Left kidney (tissue), 2 donors: Measurements from ENCODE around the gene VAMP5. TPM values are rescaled to one million over a fixed set of nuclear protein-coding genes. Genes with fewer than 3 reads are reported as not detected.
"Not testable (repeated sequence)": the region's sequence is repeated elsewhere in the genome, so short reads cannot be mapped to it uniquely, and the experiment has no call there.

Experiments
- DNase-seq: peaks from one replicate; pipeline ENCODE4 v3.0.0-alpha.2; 2013
- polyA plus RNA-seq: library from polyadenylated mRNA; unstranded; fragments of 120-200 nt; gene quantifications from one replicate; pipeline ENCODE4 v1.2.1, GENCODE V29; 2013; ENCODE audit not compliant: insufficient read length

The VAMP5 gene
- polyA plus RNA-seq, 1 donor, result 33.8 TPM

DNA sequence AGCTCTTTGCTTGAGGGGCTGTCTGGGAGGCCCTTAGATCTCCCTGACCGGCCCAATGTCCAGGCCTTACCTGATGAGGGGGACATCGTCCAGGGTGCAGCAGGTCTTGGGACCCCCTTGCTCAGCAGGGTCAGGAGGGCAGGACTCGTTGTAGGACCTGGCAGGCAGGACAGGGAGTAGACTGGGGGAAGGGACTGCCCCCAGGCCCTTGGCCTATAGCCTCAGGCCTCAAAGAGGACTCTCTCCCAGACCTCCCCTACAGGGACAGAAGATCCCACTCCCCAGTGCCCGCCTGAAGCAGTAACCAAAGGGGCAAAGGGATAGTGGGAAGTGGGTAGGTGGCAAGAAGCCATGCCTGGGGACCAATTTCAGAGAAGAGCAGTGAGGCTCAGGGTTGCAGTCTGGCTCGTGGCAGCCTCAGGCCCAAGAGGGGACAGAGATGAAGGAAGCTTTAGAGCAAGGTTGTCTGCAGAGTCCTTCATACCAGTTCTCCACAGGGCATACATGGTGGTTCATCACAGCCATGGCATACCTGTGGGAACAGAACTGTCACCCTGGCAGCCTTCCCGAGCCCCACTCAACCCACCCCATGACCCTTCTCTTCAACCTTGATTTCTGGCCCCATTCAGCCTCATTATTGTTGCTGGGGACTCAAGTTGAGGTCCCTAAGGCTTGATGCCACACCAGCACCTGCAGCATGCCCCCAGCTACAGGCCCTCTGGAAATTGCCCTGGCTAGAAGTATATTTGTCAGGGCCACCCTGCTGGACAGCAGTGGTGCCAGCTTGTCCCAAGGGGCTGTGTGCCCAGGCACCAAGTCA is 16.9 kb downstream of the VAMP5 start:
- no peak for DNase-seq

DNA sequence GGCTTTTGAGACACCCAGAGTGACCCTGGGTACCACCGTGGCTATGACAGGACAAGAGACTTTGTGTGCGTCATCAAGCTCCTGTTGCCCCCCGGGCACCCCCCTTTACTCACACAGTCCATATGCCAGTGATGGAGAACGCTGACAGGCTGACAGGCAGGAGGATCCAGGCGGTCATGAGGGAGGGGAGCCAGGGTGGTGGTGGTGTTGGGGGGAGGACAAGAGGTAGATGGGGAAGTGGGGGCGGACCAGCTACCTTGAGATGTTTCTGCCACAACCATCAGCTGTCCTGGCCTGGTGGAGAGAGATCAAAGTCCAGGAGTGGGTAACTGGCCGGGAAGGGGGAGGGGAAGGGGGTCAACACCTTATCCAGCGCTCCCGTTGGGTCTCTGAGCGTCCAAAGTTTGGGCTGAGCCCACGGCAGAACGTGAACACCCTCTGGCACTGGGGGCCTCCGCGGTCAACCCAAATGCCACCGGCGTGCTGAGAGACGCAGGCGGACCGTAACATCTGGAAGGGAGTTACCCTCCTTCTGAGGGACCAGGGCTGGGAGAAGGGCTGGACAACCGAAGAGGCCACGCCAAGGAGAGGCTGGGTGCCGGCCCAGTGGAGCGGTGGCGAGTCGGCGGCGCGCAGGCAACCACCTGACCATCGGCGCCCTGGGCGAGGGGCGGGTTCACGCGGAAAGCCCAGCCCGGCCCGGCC is 17.7 kb downstream of the VAMP5 start:
- DNase-seq, result no peak

DNA sequence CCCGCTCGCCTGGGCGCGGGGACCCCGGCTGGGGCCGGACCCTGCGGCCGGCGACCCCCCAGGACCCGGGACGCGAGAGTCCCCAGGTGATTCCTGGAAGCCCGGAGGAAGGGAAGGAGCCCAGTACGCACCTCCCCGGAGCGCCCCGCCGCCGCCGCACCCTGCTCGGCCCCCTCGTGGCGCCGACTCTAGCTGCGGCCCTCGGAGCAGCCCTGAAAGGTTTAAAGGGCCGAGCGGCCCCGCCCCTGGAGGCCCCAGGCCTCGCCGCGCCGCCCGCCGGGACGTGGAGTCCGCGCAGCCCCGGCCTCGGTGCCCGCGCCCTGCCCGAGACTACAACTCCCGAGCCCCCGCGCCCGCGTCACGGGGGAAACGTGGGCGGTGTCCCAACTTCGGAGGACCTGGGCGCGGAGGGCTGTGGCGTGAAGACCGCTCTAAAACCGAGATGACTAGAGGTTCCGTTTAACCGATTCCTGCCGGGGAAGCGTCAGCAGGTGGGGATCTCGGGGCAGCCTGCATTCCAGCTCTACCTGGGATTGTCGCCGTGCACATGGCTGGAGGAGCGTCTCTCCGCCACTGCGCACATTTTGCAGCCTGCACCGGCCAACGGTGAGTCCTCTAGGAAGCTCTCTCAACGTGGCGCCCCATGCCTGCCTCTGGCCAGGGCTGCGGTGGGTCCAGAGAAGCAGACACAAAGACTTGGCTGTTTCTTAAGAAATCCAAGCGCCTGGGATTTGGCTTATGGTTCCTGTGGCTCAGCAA is 18.4 kb downstream of the VAMP5 start, which contains the start of gene TMEM150A:
TSS of gene TMEM150A (minus strand) at position 223 of the 759 bp plus-strand sequence. CDS start 750 bp downstream, outside the sequence.
- peak; percentile 92 for DNase-seq

DNA sequence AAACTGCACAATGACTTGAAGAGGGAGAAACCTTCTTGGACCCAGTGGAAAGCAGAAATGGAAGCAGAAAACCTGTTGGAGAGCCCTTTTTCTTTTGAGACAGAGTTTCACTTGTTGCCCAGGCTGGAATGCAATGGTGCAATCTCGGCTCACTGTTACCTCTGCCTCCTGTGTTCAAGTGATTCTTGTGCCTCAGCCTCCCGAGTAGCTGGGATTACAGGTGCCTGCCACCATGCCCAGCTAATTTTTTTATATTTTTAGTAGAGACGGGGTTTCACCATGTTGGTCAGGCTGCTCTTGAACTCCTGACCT is 19.9 kb downstream of the VAMP5 start:
- not testable (repeated sequence) for DNase-seq

DNA sequence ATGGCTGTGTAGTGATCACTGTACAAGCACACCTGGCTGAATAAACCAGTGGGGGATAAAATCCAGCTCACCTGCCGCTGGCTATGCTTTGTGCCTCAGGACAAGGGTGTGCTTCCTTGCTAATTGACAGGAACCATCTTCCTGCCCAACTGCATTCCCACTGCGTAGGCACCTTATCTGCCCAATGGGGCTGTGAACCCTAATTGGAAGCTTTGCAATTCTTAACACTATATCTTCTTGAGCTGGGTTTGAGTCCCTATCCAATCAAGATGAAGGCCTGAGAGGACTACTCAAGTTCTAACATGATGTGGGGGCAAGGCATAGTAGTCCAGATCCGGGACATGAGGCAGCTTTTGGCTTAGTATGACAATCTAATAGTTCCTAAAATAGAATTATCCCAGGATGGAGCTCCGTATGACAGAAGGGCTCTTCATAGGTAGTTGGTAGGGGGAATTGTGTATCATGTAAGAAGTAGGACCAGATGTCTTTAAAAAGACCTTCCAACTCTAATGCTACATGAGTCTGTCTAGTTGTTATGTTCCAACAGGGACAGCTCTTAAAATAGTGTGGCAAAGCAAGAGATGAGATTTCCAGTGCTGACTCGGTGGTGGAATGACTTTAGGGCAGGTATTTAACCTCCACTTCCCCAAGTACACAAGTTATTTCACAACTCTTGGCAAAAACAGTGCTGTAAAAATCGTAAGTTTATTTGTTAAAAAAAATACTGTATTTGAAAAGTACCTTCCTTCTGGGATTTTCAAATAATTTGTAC is 20.5 kb downstream of the VAMP5 start:
- DNase-seq, result no peak

DNA sequence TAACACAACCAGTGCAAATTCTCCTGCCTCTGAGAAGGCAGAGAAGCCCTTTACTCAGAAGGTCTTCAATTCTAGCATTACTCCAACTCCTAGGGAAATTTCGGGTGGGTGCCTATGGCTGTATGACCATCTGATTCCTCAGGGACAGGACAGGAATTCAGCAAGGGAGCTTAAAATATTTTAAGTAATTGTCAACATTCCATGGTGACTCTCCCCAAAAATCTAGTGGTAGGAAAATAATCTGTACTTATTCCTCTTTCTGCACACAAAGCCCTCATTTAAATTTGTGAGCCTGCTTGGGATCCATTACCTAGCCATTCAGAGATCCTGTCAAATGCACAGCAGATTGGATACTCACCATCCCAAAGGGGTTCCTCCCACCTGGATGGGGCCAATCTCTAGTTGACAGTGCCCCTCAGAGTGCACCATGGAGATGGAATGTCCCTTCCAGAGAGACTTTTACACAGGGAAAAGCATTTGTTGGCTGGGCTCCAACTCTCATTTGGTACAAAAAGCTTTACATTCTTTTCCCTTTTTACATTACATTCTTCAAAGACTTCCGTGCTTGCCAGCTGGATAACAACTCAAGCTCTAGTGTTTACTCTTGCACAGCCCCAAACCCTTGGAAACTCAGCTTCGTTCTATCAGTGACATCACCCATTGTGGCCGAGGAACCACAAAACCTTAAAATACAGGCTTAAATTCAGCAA is 21.3 kb downstream of the VAMP5 start:
- peak; percentile 56 for DNase-seq

DNA sequence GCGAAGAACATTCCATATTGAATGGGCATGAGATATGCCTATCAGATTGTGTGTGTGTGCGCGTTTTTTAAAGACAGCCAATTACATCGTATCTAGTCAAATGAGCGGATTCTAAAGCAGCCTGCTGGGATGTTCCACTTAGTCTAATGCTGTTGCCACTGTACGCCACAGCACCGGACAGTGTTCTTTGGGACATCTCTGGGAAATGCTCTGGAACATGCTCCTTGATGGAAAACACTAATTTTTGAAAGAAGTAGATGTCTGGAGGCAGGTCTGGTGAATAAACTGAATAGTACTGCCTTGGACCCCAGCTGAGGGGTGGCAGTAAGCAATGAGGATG is 21.9 kb downstream of the VAMP5 start:
- DNase-seq, result no peak

DNA sequence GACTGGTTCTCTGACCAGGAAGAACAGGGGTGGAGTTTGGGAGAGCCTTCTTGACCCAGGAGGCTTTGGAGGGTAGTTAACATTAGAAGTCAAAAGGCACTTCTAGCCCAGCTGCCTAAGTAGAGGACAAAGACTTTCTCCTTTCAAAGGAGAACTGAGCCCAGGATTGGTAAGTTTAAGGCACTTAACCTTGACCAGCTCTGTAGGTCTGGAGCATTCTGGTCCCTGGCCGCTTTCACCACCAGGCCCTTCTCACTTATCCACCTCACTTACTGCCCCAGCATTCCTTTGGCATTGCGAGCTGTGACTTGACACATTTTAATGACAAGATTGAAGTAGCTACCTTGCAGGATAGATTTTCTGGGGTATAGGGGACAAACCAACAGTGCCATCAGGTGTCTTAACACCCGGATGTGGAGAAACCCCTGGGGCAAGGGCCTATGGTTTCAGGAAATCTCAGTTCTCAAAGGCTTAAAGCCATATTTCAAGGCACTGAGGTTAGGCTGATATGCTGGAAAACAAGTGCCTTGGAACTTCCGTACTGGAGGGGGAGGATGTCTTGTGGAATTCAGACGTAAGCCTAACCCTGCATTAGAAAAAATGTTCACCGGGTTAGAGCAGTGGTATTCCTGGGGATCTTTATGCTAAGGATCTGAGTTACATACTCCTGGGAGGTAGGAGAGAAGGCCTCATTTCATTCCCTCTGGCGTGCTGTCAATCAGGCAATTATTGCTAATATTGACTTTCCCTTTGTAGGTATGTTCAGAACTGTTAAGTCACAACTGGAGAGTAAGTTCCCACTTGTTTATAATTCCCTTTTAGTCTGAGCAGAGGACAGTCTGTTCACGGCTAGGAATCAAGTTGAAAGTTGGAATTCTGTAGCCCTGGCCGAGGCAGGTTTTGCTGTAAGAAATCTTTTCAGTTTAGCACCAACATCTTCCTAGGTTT is 23.3 kb downstream of the VAMP5 start:
- DNase-seq, result no peak

DNA sequence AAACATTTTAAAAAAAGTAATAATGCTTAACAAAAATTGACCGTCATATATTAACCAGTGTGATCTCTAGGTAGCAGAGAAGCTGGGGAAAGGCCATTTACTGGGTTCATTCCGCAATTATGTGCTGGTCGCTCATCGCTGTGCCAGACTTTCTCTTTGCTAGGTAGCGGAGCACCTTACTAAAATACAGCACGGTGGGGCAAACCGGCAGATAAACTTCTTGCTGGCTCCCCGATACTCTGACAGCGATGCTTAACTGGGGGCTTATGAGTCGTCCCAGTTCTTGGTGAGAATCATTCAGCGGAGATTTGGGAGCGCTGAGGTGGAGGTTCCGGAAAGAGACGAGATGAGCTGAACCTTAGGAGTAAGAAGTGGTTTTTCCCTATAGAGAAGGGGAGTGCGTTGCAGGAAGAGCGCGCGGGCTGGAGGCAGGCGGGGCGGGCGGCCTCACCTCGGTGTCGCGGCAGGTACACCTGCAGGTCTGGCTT is 27.0 kb downstream of the VAMP5 start:
- no peak for DNase-seq

DNA sequence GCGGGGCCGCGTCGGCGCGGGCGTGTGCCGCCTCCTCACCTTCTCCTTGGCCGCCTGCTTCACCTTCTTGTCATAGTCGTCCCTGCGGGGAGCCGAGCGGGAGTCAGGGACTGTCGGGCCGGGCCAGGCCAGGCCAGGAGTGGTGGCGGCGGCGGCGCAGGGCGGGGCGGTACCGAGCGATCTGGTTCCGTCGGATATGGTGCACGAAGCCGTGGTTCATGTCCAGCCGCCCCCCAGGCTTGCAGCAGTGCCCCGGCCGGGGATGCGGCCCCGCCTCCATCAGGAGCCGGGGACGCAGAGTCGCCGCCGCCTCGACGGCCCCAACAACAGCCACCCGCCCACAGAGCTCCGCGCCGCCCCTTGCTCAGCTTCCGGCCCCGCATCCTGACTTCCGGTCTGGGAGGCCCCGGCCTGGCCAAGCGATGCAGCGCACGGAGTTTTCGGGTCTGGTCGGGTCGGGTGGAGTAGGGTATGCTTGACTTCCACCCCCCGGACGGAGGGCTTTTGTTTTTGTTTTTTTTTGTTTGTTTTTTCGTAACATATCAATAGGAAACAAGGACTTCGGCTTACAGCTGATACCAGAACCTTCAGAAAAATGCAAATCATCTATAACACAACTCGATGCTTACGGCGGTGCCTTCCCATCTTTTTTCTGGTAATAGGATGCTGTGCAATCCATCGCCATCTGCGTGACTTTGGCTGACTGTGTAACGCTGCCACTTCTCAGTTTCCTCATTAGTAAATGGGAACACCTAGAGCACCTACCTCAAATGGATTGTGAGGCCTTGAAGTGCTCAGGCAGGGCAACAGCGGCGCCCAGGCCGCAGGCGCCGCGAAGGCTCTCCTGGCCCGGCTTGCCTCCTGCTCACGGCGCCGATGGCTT is 27.7 kb downstream of the VAMP5 start, which contains the start of gene C2orf68:
TSS of gene C2orf68 (minus strand) at position 362 of the 883 bp plus-strand sequence. CDS start at position 280, 82 bp downstream.
- peak; percentile 92 for DNase-seq

DNA sequence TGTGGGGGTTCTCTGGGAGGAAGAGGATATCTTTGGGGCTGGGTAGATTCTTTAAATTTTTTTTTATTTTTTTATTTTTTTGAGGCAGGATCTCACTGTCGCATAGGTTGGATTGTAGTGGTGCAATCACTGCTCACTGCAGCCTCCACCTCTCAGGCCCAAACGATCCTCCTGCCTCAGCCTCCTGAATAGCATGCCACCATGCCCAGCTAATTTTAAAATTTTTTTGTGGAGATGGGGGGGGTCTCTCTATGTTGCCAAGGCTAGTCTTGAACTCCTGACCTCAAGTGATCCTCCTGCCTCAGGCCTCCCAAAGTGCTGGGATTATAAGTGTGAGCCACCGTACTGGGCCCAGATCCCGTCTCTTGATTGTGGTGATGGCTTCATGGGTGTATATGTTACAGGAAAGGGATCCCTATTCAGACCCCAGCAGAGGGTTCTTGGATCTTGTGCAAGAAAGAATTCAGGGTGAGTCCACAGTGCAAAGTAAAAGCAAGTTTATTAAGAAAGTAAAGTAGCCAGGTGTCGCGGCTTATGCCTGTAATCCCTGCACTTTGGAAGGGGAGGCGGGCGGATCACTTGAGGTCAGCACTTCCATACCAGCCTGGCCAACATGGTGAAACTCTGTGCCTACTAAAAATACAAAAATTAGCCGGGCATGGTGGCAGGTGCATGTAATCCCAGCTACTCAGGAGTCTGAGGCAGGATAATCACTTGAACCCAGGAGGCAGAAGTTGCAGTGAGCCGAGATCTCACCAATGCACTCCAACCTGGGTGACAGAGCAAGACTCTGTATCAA is 29.7 kb downstream of the VAMP5 start:
- no peak for DNase-seq

DNA sequence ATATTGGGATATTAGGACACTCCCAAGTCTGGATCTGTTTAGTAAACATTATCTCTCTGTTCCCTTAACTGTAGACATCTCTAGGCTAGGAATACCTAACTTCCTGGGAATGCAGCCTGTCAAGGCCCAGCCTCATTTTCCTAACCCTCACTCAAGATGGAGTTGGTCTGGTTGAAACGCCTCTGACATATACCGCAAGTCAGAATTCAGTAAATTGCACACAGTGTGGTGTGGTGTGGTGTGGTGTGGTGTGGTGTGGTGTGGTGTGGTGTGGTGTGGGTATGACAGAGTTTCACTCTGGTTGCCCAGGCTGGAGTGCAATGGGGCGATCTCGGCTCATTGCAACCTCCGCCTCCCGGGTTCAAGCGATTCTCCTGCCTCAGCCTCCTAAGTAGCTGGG is 30.5 kb downstream of the VAMP5 start:
- DNase-seq, result not testable (repeated sequence)

DNA sequence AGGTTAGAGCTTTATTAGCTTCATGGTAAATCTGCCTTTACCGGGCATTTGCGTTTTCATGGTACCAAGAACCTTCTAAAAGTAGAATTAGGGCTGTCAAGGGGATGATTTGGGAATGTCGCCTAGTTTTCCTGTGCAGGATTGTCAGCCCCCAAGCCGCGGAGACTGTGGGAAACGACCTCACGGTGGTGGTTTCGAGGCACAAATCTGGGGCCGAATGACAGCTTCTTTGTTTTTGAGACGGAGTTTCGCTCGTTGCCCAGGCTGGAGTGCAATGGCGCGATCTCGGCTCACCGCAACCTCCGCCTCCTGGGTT is 31.1 kb downstream of the VAMP5 start:
- no peak for DNase-seq

DNA sequence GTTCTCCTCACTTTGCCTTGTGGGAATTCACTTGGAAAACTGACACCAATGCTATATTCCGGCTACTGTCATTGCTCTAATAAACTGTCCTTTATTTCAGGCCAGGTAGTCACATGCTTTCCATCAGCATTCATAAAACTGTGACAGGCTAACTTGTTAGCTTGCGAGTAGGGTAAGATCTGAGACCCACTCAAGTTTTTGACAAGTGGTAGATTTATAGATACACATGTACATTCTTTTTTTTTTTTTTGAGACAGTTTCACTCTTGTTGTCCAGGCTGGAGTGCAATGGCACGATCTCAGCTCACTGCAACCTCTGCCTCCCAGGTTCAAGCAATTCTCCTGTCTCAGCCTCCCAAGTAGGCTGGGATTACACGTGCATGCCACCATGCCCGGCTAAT is 33.5 kb downstream of the VAMP5 start:
- not testable (repeated sequence) for DNase-seq

DNA sequence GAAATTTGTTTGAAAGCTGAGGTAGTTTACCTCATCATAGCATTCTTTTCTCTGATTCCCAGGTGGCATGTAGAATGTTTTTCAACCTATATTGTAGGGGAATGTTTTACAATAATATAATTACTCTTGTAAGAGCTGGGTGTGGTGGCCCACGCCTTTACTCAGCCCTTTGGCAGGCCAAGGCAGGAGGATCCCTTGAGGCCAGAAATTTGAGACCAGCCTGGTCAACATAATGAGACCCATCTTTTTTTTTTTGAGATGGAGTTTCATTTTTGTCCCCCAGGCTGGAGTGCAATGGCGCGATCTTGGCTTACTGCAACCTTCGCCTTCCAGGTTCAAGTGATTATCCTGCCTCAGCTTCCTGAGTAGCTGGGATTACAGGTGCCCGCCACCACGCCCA is 35.4 kb downstream of the VAMP5 start:
- DNase-seq, result no peak

DNA sequence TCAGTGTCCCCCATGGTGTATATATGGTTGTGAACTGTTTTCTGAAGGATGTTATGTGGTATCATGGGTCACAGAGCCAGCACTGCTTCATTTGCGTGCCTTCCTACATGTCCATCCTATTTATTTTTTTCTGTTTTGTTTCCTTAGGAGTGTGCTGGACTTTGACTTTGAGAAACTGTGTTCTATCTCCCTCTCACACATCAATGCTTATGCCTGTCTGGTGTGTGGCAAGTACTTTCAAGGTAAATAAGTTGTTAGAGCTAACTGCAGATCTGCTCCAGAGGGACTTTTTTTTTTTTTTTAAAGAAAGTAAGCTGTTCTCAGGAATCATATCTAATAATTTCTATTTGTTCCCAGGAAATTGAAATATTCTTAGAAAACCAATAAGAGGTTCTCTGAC is 37.1 kb downstream of the VAMP5 start:
- DNase-seq, result no peak

DNA sequence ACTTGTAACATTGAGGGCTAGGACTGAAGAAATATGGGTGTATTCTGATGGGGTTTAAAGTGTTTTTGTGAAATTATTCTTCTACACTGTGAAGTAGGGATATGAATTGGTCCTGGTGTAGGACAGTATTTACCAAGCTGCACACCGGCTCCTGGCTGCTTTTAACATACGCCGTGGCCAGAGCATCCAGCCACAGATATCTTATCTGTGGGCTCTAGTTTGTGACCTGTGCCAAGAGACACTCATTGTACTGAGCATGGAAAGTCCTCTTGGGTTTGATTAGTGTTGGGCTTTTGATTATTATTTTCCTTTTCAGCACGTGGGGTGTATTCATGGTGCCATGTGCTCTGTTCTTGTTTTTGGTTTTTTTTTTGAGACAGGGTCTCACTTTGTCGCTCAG is 39.8 kb downstream of the VAMP5 start:
- no peak for DNase-seq

DNA sequence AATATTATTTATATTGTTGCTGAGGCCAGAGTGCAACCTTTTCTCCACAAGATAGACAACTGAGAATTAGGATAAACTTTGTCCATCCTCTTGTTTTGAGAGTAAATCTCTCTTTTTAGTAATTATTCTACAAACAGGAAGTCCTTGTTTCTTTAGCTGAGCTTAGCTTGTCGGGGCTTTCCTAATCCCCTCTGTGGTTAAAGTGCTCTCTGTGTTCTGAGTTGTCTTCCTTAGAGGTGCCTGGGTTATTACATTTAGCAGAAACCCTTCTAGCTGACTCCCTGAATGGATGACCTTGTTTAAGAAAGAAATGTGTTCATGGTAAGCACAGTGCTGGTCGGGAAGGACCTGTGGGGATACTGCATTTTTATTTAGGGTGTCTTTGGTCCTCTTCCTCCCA is 44.4 kb downstream of the VAMP5 start:
- DNase-seq, result no peak
